Astrocyte (in vitro differentiated cells and primary cell): ENCODE results near the gene RGS14. TPM values are rescaled to one million over a fixed set of nuclear protein-coding genes. Genes with fewer than 3 reads are reported as not detected.

ENCODE experiments used
- DNase-seq: peaks from one replicate; pipeline ENCODE4 v3.0.0-alpha.2; 2010; ENCODE audit warnings: low read depth
- FAIRE-seq: peaks from 2 replicates; lab custom pipeline; 2011; peaks lifted over from hg19 to GRCh38; lab: Jason Lieb, UNC
- H2AFZ ChIP-seq: 2 replicates; pipeline ENCODE4 v1.6.0; 2012; ENCODE audit warnings: low read depth, low read length, inconsistent platforms
- H3K27ac ChIP-seq: 2 replicates; pipeline ENCODE4 v1.5.1; 2011; ENCODE audit warnings: low read depth, low read length, inconsistent platforms
- H3K27me3 ChIP-seq: 2 replicates; pipeline ENCODE4 v1.6.0; 2011; ENCODE audit warnings: low read length, inconsistent platforms; ENCODE audit not compliant: insufficient read depth
- H3K36me3 ChIP-seq: 2 replicates; pipeline ENCODE4 v1.5.1; 2011; ENCODE audit warnings: low read length, inconsistent platforms; ENCODE audit not compliant: insufficient read depth
- H3K4me1 ChIP-seq: 2 replicates; pipeline ENCODE4 v1.5.1; 2011; ENCODE audit warnings: low read length, inconsistent platforms; ENCODE audit not compliant: insufficient read depth
- H3K4me2 ChIP-seq: 2 replicates; pipeline ENCODE4 v1.6.0; 2012; ENCODE audit warnings: low read length, inconsistent platforms
- H3K4me3 ChIP-seq: 2 replicates; pipeline ENCODE4 v1.5.1; 2011; ENCODE audit warnings: low read depth, mild to moderate bottlenecking, low read length, inconsistent platforms; ENCODE audit not compliant: insufficient read depth
- H3K79me2 ChIP-seq: 2 replicates; pipeline ENCODE4 v1.6.0; 2012; ENCODE audit warnings: mild to moderate bottlenecking, low read length, inconsistent platforms; ENCODE audit not compliant: insufficient read depth
- H3K9ac ChIP-seq: 2 replicates; pipeline ENCODE4 v1.6.0; 2012; ENCODE audit warnings: mild to moderate bottlenecking, low read length, inconsistent platforms
- H3K9me3 ChIP-seq: 2 replicates; pipeline ENCODE4 v1.5.1; 2012; ENCODE audit warnings: low read depth, mild to moderate bottlenecking, low read length, inconsistent platforms; ENCODE audit not compliant: insufficient read depth
- H4K20me1 ChIP-seq: 2 replicates; pipeline ENCODE4 v1.6.0; 2012; ENCODE audit warnings: low read length, inconsistent platforms; ENCODE audit not compliant: insufficient read depth
- H3K27ac Mint-ChIP-seq: one replicate; pipeline ENCODE4 v1.8.0; 2021; ENCODE audit warnings: mild to moderate bottlenecking, mixed read lengths; ENCODE audit not compliant: unreplicated experiment
- H3K27me3 Mint-ChIP-seq: one replicate; pipeline ENCODE4 v1.8.0; 2021; ENCODE audit warnings: low read depth, mixed read lengths; ENCODE audit not compliant: unreplicated experiment
- H3K36me3 Mint-ChIP-seq: one replicate; pipeline ENCODE4 v1.8.0; 2021; ENCODE audit warnings: low read depth, mixed read lengths; ENCODE audit not compliant: unreplicated experiment
- H3K4me1 Mint-ChIP-seq: one replicate; pipeline ENCODE4 v1.8.0; 2021; ENCODE audit warnings: low read depth, mixed read lengths; ENCODE audit not compliant: unreplicated experiment
- H3K4me3 Mint-ChIP-seq: one replicate; pipeline ENCODE4 v1.8.0; 2021; ENCODE audit warnings: mild to moderate bottlenecking, moderate library complexity, mixed read lengths; ENCODE audit not compliant: unreplicated experiment
- H3K9me3 Mint-ChIP-seq: one replicate; pipeline ENCODE4 v1.8.0; 2021; ENCODE audit warnings: mild to moderate bottlenecking, mixed read lengths; ENCODE audit not compliant: unreplicated experiment
- CTCF ChIP-seq: IDR thresholded peaks from 2 replicates; pipeline ENCODE4 v1.5.1; 2011; ENCODE audit warnings: low read depth, mild to moderate bottlenecking, inconsistent platforms, low read length, moderate library complexity; ENCODE audit not compliant: insufficient read depth
- EZH2 ChIP-seq: IDR thresholded peaks from 2 replicates; pipeline ENCODE4 v1.6.1; 2012; ENCODE audit warnings: mild to moderate bottlenecking, low read length, inconsistent platforms; ENCODE audit not compliant: insufficient read depth
- total RNA-seq: library from RNA; stranded (reverse); gene quantifications from 2 replicates; pipeline ENCODE4 v1.2.1, GENCODE V29; 2021

Gene RGS14
- total RNA-seq, 1 donor from 2014 or later, result 7.8 TPM

DNA sequence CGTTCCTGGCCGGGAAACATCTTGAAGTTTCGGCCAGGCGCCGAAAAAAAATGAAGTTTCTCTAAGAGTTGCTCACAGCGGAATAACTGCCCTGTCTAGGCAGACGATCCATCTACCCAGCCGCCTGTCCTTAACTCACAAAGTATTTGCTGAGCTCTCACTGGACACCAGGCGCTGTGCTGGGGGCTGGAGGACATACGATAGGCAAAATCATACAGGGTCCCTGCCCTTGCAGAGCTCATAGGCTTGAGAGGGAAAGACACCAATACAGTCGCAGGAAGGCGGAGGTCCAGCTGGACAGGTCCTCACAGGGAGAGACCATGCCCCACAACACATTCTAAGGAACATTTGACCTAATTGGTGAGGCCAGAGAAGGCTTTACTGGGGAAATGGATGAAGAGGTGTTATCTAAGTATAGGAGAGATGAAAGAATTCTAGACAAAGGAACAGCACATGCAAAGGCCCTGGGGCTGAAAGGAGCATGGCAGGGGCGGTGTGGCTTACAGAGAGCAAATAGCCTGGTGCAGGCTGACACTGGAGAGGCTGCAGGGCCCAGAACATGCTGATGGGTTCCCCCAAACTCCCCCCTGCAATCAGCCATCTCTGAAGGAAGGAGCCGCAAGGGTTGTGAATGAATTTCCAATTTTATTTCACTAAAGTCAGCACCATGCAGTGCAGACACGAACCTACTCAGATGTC is 44.0 kb upstream of the RGS14 start:
- no peak overlapping the region for H3K4me3 ChIP-seq
- peak overlapping the region; percentile 40 for H3K4me3 Mint-ChIP-seq

GRCh38 chr5:177314376-177315342 is 43.1 kb upstream of the RGS14 start:
- no peak overlapping the region for H3K9ac ChIP-seq
- no peak overlapping the region for H3K4me3 ChIP-seq
- no peaks in the 10 kb centered on the region for H3K9me3 ChIP-seq
- peaks cover 7% of the 10 kb centered on the region for H3K36me3 Mint-ChIP-seq
- H3K4me3 Mint-ChIP-seq, result peak overlapping the region; percentile 27
- H3K4me1 ChIP-seq, result peaks cover 19% of the 10 kb centered on the region
- H3K9me3 Mint-ChIP-seq, result no peaks in the 10 kb centered on the region
- H4K20me1 ChIP-seq, result peaks cover 35% of the 10 kb centered on the region
- DNase-seq (no peak), FAIRE-seq (no peak)
- H3K4me1 Mint-ChIP-seq, result peaks cover 4% of the 10 kb centered on the region
- H3K27me3 Mint-ChIP-seq, result no peaks in the 10 kb centered on the region
- no peaks in the 10 kb centered on the region for H3K36me3 ChIP-seq
- peaks cover 14% of the 10 kb centered on the region for H3K79me2 ChIP-seq
- no peak overlapping the region for H3K4me2 ChIP-seq
- H3K27ac Mint-ChIP-seq, result no peak overlapping the region
- H2AFZ ChIP-seq, result no peak overlapping the region
- no peak overlapping the region for H3K27ac ChIP-seq
- TF ChIP-seq CTCF (no peak), EZH2 (no peak)
- H3K27me3 ChIP-seq, result no peaks in the 10 kb centered on the region

More for the DNA sequence above, 44.0 kb upstream of the RGS14 start:
- Histone ChIP-seq H3K9ac (no peak overlapping the region), H3K79me2 (peaks cover 14% of the 10 kb centered on the region), H3K9me3 (no peaks in the 10 kb centered on the region), H3K36me3 (no peaks in the 10 kb centered on the region), H4K20me1 (peaks cover 37% of the 10 kb centered on the region), H3K27ac (no peak overlapping the region), H3K4me2 (no peak overlapping the region), H2AFZ (no peak overlapping the region), H3K4me1 (peaks cover 19% of the 10 kb centered on the region), H3K27me3 (no peaks in the 10 kb centered on the region)
- Mint-ChIP-seq H3K9me3 (no peaks in the 10 kb centered on the region), H3K27me3 (no peaks in the 10 kb centered on the region), H3K36me3 (peaks cover 3% of the 10 kb centered on the region), H3K4me1 (peaks cover 4% of the 10 kb centered on the region), H3K27ac (no peak overlapping the region)
- no peak for FAIRE-seq
- no peak for DNase-seq
- no peak for TF ChIP-seq EZH2
- TF ChIP-seq CTCF, result no peak
